ENCODE measurements around the gene P2RY6. TPM values are rescaled to one million over a fixed set of nuclear protein-coding genes. Genes with fewer than 3 reads are reported as not detected.
A peak's percentile ranks its signal among the peaks of the same experiment; 100 is the strongest.

P2RY6 gene
- total and polyA plus RNA-seq, 12 donors = 0.83 to 13.0 (median 1.8) TPM

DNA sequence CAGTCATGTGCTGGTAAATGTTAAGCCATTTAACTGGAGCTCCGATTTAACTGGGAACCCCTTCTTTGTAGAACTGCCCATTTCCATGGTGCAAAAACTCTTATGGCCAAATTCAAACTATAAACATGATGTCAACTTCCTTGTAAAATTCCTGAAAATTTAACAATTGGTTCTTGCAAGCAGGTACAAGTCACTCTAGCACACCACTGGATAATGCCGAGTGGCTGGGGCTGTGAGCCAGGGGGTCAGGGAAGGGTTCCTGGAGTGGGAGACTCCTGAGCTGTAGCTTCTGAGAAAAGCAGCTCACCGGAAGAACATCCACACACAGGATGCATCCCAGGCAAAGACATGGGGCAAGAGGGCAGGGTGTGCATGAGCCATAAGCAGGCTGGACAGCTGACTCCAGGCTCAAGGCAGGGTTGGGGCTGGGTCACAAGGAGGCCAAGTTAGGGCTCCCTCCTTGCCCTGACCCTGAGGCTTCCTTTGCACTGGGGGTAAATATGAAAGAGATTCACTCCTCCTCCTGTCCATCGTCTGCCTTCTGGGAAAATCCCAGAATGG, 35.9 kb upstream of the P2RY6 start:
- H3K4me3 ChIP-seq = no peak overlapping the region
- TF ChIP-seq, protein P1, sequence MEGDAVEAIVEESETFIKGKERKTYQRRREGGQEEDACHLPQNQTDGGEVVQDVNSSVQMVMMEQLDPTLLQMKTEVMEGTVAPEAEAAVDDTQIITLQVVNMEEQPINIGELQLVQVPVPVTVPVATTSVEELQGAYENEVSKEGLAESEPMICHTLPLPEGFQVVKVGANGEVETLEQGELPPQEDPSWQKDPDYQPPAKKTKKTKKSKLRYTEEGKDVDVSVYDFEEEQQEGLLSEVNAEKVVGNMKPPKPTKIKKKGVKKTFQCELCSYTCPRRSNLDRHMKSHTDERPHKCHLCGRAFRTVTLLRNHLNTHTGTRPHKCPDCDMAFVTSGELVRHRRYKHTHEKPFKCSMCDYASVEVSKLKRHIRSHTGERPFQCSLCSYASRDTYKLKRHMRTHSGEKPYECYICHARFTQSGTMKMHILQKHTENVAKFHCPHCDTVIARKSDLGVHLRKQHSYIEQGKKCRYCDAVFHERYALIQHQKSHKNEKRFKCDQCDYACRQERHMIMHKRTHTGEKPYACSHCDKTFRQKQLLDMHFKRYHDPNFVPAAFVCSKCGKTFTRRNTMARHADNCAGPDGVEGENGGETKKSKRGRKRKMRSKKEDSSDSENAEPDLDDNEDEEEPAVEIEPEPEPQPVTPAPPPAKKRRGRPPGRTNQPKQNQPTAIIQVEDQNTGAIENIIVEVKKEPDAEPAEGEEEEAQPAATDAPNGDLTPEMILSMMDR (IDR thresholded peaks at IDR 0.05) = no peak
- peaks cover 25 to 78% (median 67%) of the 10 kb centered on the region in 9 donors for H3K4me1 ChIP-seq
- no peaks in the 10 kb centered on the region for H3K27me3 ChIP-seq
- H3K36me3 ChIP-seq = peaks cover 0 to 15% (median 0%) of the 10 kb centered on the region in 9 donors
- no peaks in the 10 kb centered on the region for H3K9me3 ChIP-seq
- intact Hi-C loops (cut with DNase I) = loop anchor here in 5 of 10 donors (2.0 to 10.0 kb wide), 6 partner anchors 49 to 514 kb away; no protein-coding TSS in a partner anchor
- peak overlapping the region in 9 of 10 donors; percentile 57 to 90 (median 80) for H3K27ac ChIP-seq
- 64 to 78% methylated on average over 4 of the region's 4 CpGs for WGBS, 2 donors
- DNase-seq (no peak), ATAC-seq (no peak)

DNA sequence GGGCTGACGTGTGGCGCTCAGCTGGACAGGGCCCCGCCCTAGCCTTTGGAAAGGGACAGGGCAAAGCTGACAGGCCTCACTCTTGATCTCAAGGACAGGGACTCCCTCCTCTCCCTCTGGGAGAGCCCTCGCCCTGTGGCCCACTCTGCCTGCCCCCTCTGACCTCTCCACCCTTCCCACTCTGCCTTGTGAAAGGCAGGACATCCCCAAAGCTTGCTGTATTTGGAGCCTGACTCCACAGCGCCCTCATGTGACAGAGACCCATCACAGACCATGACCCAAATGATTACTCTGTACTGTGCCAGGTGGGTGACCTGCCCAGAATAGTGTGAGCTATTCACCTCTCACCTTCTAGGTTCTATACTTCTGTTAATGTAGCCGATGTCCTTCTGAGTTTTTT, 35.3 kb upstream of the P2RY6 start:
- ATAC-seq = peak in 6 of 8 donors; percentile 7 to 52 (median 36)
- Histone ChIP-seq H3K27ac (peak overlapping the region in 9 of 10 donors; percentile 57 to 90 (median 80)), H3K27me3 (no peaks in the 10 kb centered on the region), H3K4me3 (no peak overlapping the region), H3K36me3 (peaks cover 0 to 15% (median 0%) of the 10 kb centered on the region in 9 donors), H3K4me1 (peaks cover 25 to 84% (median 72%) of the 10 kb centered on the region in 9 donors), H3K9me3 (no peaks in the 10 kb centered on the region)
- 60 to 63% methylated on average over 5 to 6 of the region's 6 CpGs for WGBS, 2 donors
- TF ChIP-seq, protein P1 (IDR thresholded peaks at IDR 0.05) = peak; percentile 34 to 75 (median 66)
- peak; percentile 54 to 69 for DNase-seq
- intact Hi-C loops (cut with DNase I) = loop anchor here in 5 of 10 donors (1.0 to 10.0 kb wide), 7 partner anchors 19 to 515 kb away; partner anchors contain the start of gene P2RY2 (in 1 of the 5)

DNA sequence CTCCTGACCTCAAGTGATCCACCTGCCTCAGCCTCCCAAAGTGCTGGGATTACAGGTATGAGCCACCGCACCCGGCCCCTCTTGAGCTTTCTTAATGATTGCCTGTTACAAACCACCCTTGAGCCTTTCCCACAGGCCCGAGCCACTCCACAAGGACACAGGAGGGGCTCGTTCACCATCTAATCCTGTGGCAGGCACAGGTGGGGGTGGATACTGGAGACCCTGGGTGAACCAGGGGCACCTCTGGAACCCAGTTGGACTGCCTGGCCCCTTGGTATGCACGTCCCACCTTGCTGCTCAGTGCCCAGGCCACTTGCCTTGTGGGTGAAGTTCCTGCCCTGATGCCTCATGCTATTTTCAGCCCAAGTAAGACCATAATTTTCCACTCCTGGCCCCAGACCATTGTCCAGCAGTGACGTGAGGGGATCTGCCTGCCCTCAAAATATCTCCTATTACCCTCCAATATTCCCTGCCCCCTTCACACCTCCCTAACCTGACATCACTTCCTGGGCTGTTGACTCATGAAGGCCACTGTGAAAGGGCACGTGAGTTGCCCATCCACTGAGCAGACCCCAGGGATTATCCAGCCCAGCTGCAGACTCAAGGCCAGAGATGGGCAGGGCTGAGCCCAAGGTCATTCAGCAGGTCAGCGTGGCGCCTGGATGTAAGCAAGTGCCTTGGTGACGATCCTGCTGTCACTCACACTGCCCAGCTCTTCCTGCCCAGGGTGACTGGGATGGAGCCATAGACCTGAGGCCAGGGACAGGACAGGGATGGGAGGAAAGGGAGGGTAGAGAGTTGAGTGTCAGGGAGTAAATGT, 34.5 kb upstream of the P2RY6 start:
- Histone ChIP-seq H3K27ac (peak overlapping the region; percentile 18 to 90 (median 78)), H3K4me3 (no peak overlapping the region), H3K9me3 (no peaks in the 10 kb centered on the region), H3K4me1 (peaks cover 33 to 92% (median 80%) of the 10 kb centered on the region in 9 donors), H3K27me3 (no peaks in the 10 kb centered on the region), H3K36me3 (peaks cover 0 to 15% (median 0%) of the 10 kb centered on the region in 9 donors)
- DNase-seq (peak in 1 of 2 donors; percentile 69), ATAC-seq (peak in 6 of 8 donors; percentile 21 to 63 (median 47))
- intact Hi-C loops (cut with DNase I) = loop anchor here in 5 of 10 donors (1.0 to 10.0 kb wide), 7 partner anchors 19 to 515 kb away; partner anchors contain the start of gene P2RY2 (in 1 of the 5)
- TF ChIP-seq, protein P1 (IDR thresholded peaks at IDR 0.05) = no peak
- WGBS, 2 donors = 63 to 66% methylated on average over 10 of the region's 10 CpGs

DNA sequence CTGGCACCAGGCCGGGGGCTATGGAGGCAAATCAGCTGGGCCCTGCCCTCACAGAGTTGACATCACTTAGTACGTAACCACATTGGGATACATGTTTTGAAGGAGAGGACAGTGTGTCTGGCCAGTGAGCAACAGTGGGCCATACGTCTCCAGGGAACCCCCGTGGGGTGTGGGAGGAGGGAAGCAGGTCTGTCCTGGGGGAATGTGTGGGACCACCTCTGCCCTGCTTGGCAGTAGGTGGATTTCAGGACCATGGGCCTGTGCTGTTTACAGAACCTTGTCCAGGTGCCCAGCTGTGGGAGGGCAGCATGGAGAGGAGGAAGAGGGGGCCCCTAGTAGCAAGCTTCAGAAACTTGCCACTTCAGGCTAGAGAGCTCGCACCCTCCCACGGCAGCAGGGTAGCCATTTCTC, 33.0 kb upstream of the P2RY6 start:
- ATAC-seq (no peak), DNase-seq (no peak)
- Histone ChIP-seq H3K4me3 (no peak overlapping the region), H3K36me3 (peaks cover 0 to 14% (median 0%) of the 10 kb centered on the region in 9 donors), H3K4me1 (peaks cover 36 to 84% (median 70%) of the 10 kb centered on the region in 9 donors), H3K9me3 (no peaks in the 10 kb centered on the region), H3K27me3 (no peaks in the 10 kb centered on the region), H3K27ac (peak overlapping the region in 9 of 10 donors; percentile 72 to 90 (median 82))
- TF ChIP-seq, protein P1 (IDR thresholded peaks at IDR 0.05) = no peak
- intact Hi-C loops (cut with DNase I) = loop anchor here in 3 of 10 donors (5.0 to 10.0 kb wide), 4 partner anchors 52 to 517 kb away; no protein-coding TSS in a partner anchor
- WGBS, 2 donors = 81 to 90% methylated on average over 6 of the region's 6 CpGs

Data from heart right ventricle (tissue), 16 donors.